ENCODE data around the gene PHF21A.

The PHF21A gene

DNA sequence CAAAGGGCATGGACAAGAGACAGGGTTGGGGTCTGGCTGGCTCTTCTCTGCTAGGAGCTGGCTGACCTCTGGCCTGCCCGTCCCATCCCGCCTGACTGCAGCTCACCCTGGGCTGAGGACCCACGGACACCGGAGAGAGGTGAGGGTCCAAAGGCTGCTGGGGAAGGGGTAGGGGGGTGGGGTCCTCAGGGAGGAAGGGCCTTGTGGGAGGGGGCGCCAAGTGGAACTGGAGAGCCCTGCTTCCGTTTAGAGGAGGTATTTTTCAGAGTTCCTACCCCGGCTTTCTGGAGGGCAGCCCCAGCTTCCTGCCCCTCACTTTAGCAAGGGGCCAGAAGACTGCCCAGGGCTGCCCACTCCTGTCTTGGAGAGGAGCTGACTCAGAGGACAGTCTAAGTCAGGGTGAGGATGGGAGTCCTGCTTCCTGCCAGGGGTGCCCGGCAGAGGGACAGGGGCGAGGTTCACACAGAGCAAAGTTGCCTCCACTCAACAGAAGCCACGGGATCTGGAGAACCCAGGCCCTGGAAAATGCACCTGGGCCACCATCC lies 191.7 kb downstream of the PHF21A start:
- in situ Hi-C loops (cut with MboI; ENCODE audit: low pct_unique_long_range_greater_than_20kb, low sequenced_read_pairs) = no loop called here
- DNase-seq = no peak

- in situ Hi-C loops (cut with MboI; ENCODE audit: low pct_unique_long_range_greater_than_20kb, low sequenced_read_pairs) = no loop called here
- DNase-seq = no peak
These were observed 192.6 kb downstream of the PHF21A start for GRCh38 chr11:45928535-45929215.

DNA sequence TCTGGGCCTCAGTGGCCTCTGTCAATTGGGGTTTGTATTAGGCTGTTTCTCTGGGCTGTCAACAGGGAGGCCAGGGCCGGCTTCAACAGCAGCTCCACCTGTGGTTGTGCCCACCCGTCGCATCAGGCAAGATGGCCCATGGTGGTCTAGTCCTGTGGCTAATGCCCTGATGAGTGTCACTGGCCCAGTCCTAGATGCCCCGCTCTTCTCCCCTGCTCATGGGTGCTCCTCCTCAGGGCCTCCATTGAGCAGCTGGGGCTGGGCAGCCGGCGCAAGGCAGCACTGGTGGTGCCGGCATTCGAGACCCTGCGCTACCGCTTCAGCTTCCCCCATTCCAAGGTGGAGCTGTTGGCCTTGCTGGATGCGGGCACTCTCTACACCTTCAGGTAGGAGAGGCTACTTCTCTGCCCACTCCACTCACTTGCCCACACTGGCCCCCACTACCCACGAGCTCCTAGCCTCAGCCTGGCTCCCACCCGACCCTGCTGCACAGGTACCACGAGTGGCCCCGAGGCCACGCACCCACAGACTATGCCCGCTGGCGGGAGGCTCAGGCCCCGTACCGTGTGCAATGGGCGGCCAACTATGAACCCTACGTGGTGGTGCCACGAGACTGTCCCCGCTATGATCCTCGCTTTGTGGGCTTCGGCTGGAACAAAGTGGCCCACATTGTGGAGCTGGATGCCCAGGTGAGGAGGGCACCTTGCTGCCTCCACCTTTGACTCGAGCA lies 193.4 kb downstream of the PHF21A start:
- in situ Hi-C loops (cut with MboI; ENCODE audit: low pct_unique_long_range_greater_than_20kb, low sequenced_read_pairs) = no loop called here
- no peak for DNase-seq

DNA sequence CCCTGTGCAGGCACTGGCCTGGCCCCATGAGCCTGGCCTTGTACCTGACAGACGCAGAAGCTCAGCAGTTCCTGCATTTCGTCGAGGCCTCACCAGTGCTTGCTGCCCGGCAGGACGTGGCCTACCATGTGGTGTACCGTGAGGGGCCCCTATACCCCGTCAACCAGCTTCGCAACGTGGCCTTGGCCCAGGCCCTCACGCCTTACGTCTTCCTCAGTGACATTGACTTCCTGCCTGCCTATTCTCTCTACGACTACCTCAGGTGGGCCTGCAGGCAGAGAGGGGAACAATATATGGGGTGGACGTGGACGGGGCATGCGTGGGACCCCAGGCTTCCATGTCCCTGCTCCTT lies 193.9 kb downstream of the PHF21A start:
- DNase-seq = no peak
- in situ Hi-C loops (cut with MboI; ENCODE audit: low pct_unique_long_range_greater_than_20kb, low sequenced_read_pairs) = no loop called here

DNA sequence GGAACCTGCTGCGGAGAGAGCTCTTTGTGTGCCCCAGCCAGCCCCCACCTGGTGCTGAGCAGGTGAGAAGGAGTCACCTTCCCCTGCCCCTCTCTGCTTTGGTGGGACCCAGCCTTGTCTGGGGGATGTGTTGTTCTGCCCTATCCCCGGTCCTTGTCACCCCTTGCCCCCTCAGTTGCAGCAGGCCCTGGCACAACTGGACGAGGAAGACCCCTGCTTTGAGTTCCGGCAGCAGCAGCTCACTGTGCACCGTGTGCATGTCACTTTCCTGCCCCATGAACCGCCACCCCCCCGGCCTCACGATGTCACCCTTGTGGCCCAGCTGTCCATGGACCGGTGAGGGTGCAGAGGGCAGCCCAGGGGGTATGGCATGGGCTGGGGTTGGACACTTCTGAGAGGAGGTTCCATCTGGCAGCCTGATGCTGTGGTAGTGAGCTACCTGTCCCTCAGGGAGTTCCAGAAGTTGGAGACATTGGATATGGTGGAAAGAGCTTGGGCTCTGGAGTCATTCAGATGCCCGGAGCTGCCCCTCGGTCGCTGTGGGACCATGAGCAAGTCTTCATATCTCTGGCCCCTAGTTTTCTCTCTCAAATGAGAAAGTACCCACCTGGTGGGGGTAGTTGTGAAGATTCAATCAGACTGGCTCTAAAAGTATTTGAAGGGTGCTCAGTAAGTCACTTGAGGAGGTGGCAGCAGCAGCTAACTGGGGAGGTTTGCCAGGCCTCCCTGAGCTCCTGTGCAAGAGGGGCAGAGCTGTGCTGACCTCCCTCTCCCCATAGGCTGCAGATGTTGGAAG lies 194.5 kb downstream of the PHF21A start:
- DNase-seq = no peak
- in situ Hi-C loops (cut with MboI; ENCODE audit: low pct_unique_long_range_greater_than_20kb, low sequenced_read_pairs) = no loop called here

DNA sequence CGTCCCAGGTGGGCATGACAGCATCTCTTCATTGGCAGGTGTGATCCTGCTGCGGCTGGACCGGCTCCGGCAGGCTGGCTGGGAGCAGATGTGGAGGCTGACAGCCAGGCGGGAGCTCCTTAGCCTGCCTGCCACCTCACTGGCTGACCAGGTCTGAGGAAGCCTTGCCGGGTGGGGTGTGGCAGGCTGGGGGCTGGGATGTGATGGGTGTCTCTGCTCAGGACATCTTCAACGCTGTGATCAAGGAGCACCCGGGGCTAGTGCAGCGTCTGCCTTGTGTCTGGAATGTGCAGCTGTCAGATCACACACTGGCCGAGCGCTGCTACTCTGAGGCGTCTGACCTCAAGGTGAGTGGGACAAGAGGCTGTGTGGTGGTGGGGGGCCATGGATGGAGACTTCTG lies 195.3 kb downstream of the PHF21A start:
- no peak for DNase-seq
- in situ Hi-C loops (cut with MboI; ENCODE audit: low pct_unique_long_range_greater_than_20kb, low sequenced_read_pairs) = no loop called here

GRCh38 chr11:45925550-45925949 lies 195.7 kb downstream of the PHF21A start:
- in situ Hi-C loops (cut with MboI; ENCODE audit: low pct_unique_long_range_greater_than_20kb, low sequenced_read_pairs) = no loop called here
- DNase-seq = no peak

DNA sequence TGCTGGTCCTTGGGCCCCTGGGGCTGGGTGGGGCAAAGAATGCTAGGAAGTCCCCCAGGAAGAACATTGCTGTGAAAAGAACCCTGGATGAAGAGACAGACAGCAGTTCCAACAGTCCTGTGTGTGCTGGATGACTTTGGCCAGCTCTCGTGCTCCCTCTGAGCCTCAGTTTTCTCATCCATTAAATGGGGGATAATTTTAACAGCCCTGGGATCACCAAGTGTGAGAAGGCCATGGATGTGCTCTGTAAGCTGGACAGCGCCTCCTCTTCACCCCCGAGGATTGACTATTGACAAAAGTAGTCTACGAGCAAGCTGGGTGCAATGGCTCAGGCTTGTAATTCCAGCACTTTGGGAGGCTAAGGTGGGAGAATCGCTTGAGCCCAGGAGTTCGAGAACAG lies 196.3 kb downstream of the PHF21A start:
- in situ Hi-C loops (cut with MboI; ENCODE audit: low pct_unique_long_range_greater_than_20kb, low sequenced_read_pairs) = no loop called here
- no peak for DNase-seq

- no peak for DNase-seq
- in situ Hi-C loops (cut with MboI; ENCODE audit: low pct_unique_long_range_greater_than_20kb, low sequenced_read_pairs) = no loop called here
These were observed 197.0 kb downstream of the PHF21A start for GRCh38 chr11:45924036-45924915.

DNA sequence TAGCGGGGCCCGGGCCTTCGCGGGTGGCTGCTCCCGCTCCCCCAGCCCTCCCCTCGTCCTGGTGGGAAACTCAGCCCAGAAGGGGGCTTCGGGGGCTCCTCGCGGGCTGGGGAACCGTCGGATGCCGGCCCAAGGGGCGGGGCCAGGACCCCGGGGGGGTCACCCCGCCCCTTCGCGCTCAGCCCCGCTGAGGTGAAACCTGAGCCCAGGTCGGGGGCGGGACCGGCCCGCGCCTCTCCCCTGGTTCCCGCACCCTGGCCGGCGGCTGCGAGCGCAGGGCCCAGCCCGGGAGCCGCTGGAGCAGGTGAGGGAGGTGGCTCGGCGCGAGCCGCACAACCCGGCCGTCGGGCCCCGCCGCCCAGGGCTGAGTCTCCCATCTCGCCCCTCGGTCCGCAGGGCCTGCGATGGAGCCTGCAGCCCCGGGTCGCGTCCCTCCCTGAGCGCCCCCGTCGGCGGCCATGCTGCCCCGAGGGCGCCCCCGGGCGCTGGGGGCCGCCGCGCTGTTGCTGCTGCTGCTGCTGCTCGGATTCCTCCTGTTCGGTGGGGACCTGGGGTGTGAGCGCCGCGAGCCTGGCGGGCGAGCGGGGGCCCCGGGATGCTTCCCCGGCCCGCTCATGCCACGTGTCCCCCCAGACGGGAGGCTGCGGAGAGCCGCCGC lies 198.7 kb downstream of the PHF21A start, which contains the start of gene LARGE2:
TSS of gene LARGE2 (plus strand) at position 232 of the 658 bp plus-strand sequence. CDS start at position 459, 227 bp downstream.
- no peak for DNase-seq
- in situ Hi-C loops (cut with MboI; ENCODE audit: low pct_unique_long_range_greater_than_20kb, low sequenced_read_pairs) = no loop called here

DNA sequence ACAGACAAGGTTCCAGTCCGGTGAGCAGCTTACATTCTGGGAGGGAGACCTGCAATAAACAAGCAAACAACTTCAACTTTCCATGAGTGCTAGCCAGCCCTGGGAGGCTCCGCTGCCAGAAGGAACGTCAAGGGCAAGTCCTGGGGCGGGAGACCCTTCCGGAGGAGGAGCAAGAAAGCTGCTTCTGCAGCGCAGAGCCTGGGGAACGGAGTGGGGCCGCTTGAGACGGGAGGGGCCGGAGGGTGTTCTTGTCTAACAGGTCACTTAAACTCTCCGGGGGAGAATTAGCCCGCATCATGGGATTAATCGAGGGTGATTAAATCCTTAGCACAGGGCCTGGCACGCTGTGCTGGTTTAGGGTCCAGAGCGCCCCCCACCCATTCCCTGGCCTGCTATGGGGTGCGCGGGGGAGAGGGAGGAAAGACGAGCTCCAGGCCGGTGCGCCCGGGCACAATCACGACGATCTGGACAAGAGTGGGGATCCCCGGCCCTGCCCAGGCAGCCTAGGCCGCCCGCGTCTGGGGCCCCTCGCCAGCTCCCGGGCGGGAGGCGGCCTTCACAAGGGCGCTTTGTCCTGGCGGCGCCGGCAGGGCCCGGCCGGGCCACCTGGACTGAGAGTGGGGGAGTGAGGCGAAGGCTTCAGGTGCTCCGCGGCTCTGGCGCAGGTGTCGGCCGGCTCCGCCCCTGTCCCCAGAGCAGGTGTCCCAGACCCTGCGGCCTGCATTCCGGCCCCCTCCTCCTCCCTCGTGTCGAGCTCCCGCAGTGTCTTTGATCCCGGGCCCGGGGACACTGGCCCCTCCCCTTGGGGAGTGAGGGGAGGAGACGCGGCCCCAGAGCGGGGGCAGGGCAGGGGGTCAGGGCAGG lies 199.5 kb downstream of the PHF21A start:
- in situ Hi-C loops (cut with MboI; ENCODE audit: low pct_unique_long_range_greater_than_20kb, low sequenced_read_pairs) = no loop called here
- no peak for DNase-seq

DNA sequence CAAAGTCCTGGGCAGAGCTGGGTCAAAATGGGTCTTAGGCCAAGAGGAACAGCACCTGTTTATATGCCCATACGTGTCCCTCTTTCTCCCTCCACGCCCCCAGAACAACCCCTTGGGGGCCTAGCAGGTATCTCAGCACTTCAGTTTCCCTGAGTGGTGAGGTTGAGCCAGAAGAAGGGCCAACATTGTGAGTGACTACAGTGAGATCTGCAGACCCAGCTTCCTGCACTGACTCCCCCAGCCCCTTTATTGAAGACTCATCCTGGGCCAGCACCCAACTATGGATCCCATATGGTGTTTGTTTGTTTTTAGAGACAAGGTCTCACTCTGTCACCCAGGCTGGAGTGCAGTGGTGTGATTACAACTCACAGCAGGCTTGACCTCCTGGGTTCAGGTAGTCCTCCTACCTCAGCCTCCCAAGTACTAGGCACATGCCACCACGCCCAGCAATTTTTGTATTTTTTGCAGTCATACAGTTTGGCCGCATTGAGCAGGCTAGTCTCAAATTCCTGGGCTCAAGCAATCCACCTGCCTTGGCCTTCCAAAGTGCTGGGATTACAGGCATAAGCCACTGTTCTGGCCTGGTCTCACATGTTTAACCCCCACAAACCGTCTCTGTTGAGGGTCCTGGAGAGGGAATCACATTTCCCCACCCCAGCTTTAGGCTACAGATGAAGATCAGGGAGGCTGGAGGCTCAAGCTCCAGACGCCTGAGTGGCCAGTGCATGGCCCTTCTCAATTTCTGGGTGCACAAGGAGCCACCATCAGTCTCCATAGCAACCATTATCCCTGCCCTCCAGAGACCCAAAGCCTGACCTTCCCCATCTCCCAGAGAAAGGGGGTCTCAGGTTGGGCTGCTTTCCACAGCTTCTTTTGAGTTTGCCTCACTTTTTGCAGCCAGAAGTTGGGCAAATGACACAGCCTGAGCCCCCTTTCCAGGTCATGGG lies 200.4 kb downstream of the PHF21A start:
- DNase-seq = no peak
- in situ Hi-C loops (cut with MboI; ENCODE audit: low pct_unique_long_range_greater_than_20kb, low sequenced_read_pairs) = no loop called here

GRCh38 chr11:45919806-45920530 lies 201.3 kb downstream of the PHF21A start:
- in situ Hi-C loops (cut with MboI; ENCODE audit: low pct_unique_long_range_greater_than_20kb, low sequenced_read_pairs) = no loop called here
- DNase-seq = no peak

GRCh38 chr11:45918962-45919675 lies 202.1 kb downstream of the PHF21A start:
- in situ Hi-C loops (cut with MboI; ENCODE audit: low pct_unique_long_range_greater_than_20kb, low sequenced_read_pairs) = no loop called here
- no peak for DNase-seq

- DNase-seq = peak; percentile 71
These were observed 202.8 kb downstream of the PHF21A start for GRCh38 chr11:45918331-45918941.

More at GRCh38 chr11:45918331-45918941, 202.8 kb downstream of the PHF21A start:
- in situ Hi-C loops (cut with MboI; ENCODE audit: low pct_unique_long_range_greater_than_20kb, low sequenced_read_pairs) = no loop called here
